ENCODE measurements around the gene HMGB4.

The HMGB4 gene

GRCh38 chr1:33898406-33898805, 34.5 kb downstream of the HMGB4 start:
- DNase-seq, result no peak

GRCh38 chr1:33898881-33899280, 35.0 kb downstream of the HMGB4 start:
- DNase-seq, result no peak

GRCh38 chr1:33899746-33900145, 35.9 kb downstream of the HMGB4 start:
- DNase-seq, result no peak

GRCh38 chr1:33902486-33903209, 38.8 kb downstream of the HMGB4 start:
- no peak for DNase-seq

GRCh38 chr1:33903210-33903589, 39.3 kb downstream of the HMGB4 start:
- peak; percentile 9 for DNase-seq

GRCh38 chr1:33905241-33905640, 41.4 kb downstream of the HMGB4 start:
- DNase-seq, result no peak

- no peak for DNase-seq
Measured at GRCh38 chr1:33906156-33906555, 42.3 kb downstream of the HMGB4 start.

GRCh38 chr1:33908324-33908956, 44.6 kb downstream of the HMGB4 start:
- DNase-seq, result no peak

All from right kidney (tissue), 1 donor.